Peyer's patch (tissue), 4 donors: ENCODE results near the gene STK31.

Source experiments
- POLR2A ChIP-seq, 2 donors: fragments of 450-650 bp; IDR thresholded peaks; one replicate each; pipeline ENCODE4 v1.5.1; 2017; ENCODE audit warnings: antibody characterized with exemption in 2 of 2, mild to moderate bottlenecking in 2 of 2, moderate library complexity in 2 of 2
- TF ChIP-seq, protein P1 (sequence below), 6 experiments: fragments of 450-650 bp in 4 of 6; fragments of 200-600 bp in 2 of 6; sonication (generic) in 1 of 6; IDR thresholded peaks; one replicate each; pipeline ENCODE4 v1.5.1; 2017 to 2019; ENCODE audit warnings: antibody characterized with exemption in 6 of 6, mild to moderate bottlenecking in 3 of 6, moderate library complexity in 1 of 6

DNA sequence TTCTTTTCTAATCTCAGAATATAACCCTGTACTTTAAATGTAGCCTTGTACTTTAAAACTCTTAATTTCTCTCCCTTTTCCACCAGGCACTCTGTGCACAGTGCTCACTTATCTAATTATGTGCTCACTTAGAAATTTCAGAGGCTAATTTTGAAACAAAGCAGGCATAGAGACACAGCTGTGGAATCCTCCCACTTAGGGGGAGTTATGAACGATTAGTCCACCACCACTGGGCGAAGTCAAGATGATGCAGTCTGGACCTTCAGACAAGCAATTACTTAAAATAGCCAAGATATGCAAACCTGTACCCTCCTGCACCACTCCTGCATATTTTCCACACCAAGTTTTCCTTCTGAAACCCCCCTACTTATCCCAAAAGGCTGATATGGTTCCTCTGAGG is 143.0 kb downstream of the STK31 start:
- TF ChIP-seq, protein P1, sequence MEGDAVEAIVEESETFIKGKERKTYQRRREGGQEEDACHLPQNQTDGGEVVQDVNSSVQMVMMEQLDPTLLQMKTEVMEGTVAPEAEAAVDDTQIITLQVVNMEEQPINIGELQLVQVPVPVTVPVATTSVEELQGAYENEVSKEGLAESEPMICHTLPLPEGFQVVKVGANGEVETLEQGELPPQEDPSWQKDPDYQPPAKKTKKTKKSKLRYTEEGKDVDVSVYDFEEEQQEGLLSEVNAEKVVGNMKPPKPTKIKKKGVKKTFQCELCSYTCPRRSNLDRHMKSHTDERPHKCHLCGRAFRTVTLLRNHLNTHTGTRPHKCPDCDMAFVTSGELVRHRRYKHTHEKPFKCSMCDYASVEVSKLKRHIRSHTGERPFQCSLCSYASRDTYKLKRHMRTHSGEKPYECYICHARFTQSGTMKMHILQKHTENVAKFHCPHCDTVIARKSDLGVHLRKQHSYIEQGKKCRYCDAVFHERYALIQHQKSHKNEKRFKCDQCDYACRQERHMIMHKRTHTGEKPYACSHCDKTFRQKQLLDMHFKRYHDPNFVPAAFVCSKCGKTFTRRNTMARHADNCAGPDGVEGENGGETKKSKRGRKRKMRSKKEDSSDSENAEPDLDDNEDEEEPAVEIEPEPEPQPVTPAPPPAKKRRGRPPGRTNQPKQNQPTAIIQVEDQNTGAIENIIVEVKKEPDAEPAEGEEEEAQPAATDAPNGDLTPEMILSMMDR (IDR thresholded peaks at IDR 0.05) = no peak
- TF ChIP-seq POLR2A (IDR thresholded peaks at IDR 0.05) = no peak
